C4-2B (cell line): ENCODE data around the gene ZIK1.
A peak's percentile ranks its signal among the peaks of the same experiment; 100 is the strongest.

Experiments used
- H3K27ac ChIP-seq: fragments of 450-650 bp; 2 replicates; pipeline ENCODE4 v1.5.1; 2017
- ZFX ChIP-seq: fragments of 450-650 bp; IDR thresholded peaks from 2 replicates; pipeline ENCODE4 v1.6.1; 2017
- TF ChIP-seq, protein P1 (sequence below): fragments of 450-650 bp; conservative IDR thresholded peaks from 2 replicates; pipeline ENCODE4 v1.5.1; 2017; ENCODE audit warnings: mild to moderate bottlenecking

ZIK1 gene

DNA sequence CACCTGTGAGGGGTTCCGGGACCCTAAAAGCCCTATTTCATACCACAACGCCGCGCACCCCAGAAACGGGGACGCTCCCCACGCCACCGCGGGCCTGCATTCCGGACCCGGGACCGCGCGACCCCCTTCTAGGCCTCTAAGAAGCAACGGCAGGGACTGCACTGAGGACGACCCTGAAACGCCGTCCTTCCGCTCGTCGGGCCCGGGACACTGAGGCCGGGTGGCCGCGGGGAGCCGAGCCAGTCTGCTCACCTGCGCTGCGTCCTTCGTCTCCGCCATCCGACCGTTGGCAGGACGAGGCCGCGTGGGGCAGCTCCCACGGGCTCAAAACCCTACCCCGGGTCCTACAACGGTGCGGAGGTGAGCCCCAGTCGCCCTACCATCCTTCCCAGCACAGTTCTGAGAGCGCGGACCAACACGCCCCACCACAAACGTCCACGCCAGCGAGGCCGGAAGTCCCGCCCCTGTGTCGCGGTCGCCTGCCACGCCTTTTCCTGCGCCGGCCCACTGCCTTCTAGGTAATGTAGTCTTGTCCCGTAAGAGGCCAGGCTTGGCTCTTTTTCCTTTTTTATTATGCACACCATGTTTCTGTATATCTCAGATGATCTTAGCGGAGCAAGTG, 24.4 kb upstream of the ZIK1 start, which contains the start of gene ZNF550:
Gene ZNF550 (minus strand): TSS at position 460 of the 622 bp plus-strand sequence. CDS start 181 bp downstream, at position 279.
- TF ChIP-seq, protein P1, sequence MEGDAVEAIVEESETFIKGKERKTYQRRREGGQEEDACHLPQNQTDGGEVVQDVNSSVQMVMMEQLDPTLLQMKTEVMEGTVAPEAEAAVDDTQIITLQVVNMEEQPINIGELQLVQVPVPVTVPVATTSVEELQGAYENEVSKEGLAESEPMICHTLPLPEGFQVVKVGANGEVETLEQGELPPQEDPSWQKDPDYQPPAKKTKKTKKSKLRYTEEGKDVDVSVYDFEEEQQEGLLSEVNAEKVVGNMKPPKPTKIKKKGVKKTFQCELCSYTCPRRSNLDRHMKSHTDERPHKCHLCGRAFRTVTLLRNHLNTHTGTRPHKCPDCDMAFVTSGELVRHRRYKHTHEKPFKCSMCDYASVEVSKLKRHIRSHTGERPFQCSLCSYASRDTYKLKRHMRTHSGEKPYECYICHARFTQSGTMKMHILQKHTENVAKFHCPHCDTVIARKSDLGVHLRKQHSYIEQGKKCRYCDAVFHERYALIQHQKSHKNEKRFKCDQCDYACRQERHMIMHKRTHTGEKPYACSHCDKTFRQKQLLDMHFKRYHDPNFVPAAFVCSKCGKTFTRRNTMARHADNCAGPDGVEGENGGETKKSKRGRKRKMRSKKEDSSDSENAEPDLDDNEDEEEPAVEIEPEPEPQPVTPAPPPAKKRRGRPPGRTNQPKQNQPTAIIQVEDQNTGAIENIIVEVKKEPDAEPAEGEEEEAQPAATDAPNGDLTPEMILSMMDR, result no peak
- 0 out of 2 replicates have a peak, but pooled peaks have one; percentile 25 for TF ChIP-seq ZFX
- H3K27ac ChIP-seq, result peak within 1 kb of the TSS; percentile 74

DNA sequence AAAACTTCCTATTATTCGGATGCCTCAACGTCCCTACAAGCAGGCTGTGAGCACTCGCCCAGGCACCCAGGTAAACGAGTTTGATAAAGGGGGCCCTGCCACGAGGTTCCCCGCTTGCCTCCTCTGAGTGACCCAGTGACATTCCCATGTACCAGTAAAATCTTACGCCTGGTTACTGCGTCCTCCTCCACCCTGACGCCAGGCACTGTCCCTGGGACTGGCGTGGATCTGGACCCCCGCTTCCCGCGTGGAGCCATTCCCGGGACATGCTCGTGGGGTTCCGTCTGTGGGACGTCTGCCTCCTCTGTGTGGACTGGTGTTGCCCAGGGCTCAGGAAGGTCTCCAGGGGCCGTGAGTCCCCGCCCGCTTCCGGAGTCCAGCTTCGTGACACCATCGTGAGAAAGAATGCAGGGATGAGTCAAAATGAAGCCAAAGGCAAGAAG, 23.9 kb upstream of the ZIK1 start:
- H3K27ac ChIP-seq, result no peak overlapping the region; the same call in 1 of the 2 replicates

DNA sequence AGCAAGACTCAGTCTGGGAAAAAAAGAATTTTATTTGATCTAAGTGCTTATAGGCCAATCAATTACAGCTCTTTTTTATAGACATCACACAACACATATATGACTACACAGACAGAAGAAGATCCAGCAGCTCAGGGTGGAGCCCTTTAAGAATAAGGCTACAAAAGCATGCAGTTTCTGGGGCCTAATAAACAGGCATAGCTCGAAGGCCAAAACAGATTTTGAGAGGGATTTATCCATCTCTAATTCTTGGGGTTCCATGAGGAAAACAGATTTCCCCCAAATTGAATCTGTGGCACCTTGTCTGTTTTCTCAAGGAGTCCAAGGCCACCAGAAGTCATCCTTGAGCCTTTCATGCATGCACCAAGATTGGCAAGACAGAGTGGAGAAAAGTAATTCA, 20.4 kb upstream of the ZIK1 start:
- TF ChIP-seq, protein P1, result no peak
- no peak for TF ChIP-seq ZFX
- no peak overlapping the region for H3K27ac ChIP-seq

More for the DNA sequence above, 23.9 kb upstream of the ZIK1 start:
- TF ChIP-seq, protein P1, result no peak
- no peak for TF ChIP-seq ZFX

DNA sequence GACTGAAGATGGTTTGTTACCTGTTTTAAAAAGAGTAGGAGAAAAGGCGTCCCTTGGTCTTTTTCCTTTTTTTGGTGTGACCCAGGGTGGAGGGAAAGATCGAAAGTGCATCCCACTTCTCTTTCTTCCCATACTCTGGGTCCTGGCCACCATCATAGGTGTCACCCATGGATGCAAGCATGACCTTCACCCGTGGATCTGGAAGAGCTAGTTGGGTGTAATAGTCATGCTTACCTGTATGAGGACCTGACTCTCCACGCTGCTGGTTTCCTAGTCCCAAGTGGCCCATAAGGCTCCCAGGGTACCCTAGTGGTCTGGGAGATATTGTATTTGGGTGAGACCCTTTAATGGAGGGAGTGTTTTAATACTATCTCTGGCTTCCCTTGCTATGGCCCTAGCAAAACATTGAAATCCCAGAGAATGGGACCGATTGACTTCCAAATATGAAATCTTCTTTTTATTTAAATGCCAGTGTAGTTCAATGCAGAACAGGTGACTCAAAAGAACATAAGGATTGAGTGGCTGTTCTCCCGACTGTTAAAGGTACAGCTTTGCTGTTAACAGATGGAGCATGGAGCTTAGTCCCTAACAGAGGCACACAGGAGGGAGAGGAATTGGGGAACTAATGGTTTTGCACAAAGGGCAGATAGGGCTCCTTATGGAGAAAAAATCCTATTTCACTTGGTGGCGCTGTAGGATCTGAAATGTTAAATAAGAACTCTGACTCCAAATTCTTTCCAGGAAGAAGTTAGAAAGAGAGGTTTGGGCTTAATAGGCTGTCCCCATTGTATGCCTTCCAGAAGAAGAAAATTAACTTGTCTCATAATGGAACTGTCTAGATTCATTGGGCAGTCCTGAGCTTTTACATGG, 17.3 kb upstream of the ZIK1 start:
- no peak for TF ChIP-seq ZFX
- TF ChIP-seq, protein P1, result no peak
- no peak overlapping the region for H3K27ac ChIP-seq

DNA sequence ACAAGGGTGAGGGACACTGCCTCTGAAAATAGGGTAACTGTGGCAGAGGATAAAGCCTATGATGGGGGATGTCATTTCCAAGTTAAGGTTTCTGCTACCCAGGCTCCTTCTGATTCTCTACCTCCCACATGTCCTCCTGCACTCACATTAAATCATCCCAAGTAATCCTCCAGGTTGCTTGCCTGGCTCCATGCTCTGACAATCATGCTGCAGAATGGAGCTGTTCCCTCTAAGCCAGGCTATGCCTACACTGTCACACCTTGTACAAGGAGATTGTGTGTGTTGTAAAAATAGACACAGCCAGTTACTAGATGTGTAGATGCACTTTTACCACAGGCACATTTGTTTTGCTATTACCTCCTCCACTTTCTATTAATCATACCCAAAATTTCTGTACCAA, 13.2 kb upstream of the ZIK1 start:
- TF ChIP-seq, protein P1, result no peak
- no peak for TF ChIP-seq ZFX
- H3K27ac ChIP-seq, result no peak overlapping the region

DNA sequence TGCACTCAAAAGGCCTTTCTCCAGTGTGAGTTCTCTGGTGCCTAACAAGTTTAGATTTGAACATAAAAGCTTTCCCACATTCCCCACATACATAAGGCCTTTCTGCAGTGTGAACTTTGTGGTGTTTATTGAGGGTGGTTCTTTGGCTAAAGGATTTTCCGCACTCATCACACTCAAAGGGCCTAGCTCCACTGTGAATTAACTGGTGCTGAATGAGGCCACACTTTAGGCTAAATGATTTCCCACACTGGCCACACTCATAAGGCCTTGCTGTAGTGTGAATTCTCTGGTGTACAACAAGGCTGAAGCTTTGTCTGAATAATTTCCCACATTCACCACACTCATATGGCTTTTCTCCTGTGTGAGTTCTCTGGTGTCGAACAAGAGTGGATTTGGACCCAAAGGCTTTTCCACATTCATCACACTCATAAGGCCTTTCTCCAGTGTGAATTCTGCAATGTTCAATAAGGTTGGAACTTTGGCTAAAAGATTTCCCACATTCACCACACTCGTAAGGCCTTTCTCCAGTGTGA, 11.5 kb upstream of the ZIK1 start:
- H3K27ac ChIP-seq, result no peak overlapping the region
- TF ChIP-seq, protein P1, result no peak
- no peak for TF ChIP-seq ZFX

DNA sequence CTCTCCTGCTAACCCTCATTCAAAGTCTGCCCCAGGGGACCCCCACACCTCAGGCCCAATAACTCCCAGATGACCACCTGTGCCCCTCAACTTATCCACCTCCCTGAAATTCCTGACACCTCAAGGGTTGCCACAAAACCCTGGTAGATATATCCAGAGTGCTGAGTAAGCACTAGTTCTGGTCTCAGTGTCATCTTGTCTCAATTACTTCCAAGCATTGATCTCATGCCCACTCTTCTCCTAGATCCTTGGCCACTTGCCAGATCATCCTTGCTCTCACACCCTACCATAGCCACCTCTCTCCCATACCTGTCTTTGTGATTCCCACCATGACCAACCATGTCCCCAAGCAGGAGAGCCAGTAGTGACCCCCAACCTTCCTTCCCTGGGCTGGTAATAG, 7.3 kb upstream of the ZIK1 start:
- no peak overlapping the region for H3K27ac ChIP-seq
- TF ChIP-seq ZFX, result no peak
- TF ChIP-seq, protein P1, result no peak
